Measurements from ENCODE around the gene AP1M1. TPM values are rescaled to one million over a fixed set of nuclear protein-coding genes. Genes with fewer than 3 reads are reported as not detected.

AP1M1 gene
- polyA plus RNA-seq, 2 donors = 16.7 to 29.9 TPM

- Histone ChIP-seq H3K36me3 (ENCODE audit: control insufficient read depth in 2 of 2, insufficient read depth in 2 of 2, low read length in 1 of 2) (peaks cover 6 to 11% of the 10 kb centered on the region in 2 donors), H3K9me3 (ENCODE audit: control insufficient read depth in 2 of 2, insufficient read depth in 1 of 2, low read depth in 1 of 2, low read length in 1 of 2) (no peaks in the 10 kb centered on the region), H3K4me1 (ENCODE audit: control insufficient read depth in 2 of 2, insufficient read depth in 2 of 2, low read length in 1 of 2) (peaks cover 0 to 16% of the 10 kb centered on the region in 2 donors), H3K4me3 (ENCODE audit: low read depth in 1 of 2, low read length in 2 of 2) (peak overlapping the region; percentile 82 to 92), H3K27ac (ENCODE audit: low read depth in 2 of 2, low read length in 1 of 2) (peak overlapping the region; percentile 69 to 82), H3K27me3 (ENCODE audit: control insufficient read depth in 1 of 2, insufficient read depth in 2 of 2, low read length in 2 of 2) (no peaks in the 10 kb centered on the region)
- WGBS, 2 donors = 22 to 27% methylated on average over 2 of the region's 2 CpGs
Observed at GRCh38 chr19:16197188-16197621, 506 bp upstream of the AP1M1 start.

- Histone ChIP-seq H3K9me3 (ENCODE audit: control insufficient read depth in 2 of 2, insufficient read depth in 1 of 2, low read depth in 1 of 2, low read length in 1 of 2) (no peaks in the 10 kb centered on the region), H3K27me3 (ENCODE audit: control insufficient read depth in 1 of 2, insufficient read depth in 2 of 2, low read length in 2 of 2) (no peaks in the 10 kb centered on the region), H3K4me3 (ENCODE audit: low read depth in 1 of 2, low read length in 2 of 2) (peak overlapping the region; percentile 82 to 92), H3K4me1 (ENCODE audit: control insufficient read depth in 2 of 2, insufficient read depth in 2 of 2, low read length in 1 of 2) (peaks cover 0 to 16% of the 10 kb centered on the region in 2 donors), H3K36me3 (ENCODE audit: control insufficient read depth in 2 of 2, insufficient read depth in 2 of 2, low read length in 1 of 2) (peaks cover 6 to 20% of the 10 kb centered on the region in 2 donors), H3K27ac (ENCODE audit: low read depth in 2 of 2, low read length in 1 of 2) (peak overlapping the region; percentile 69 to 76)
- 1 to 2% methylated on average over 18 of the region's 18 CpGs for WGBS, 2 donors
Observed at GRCh38 chr19:16198370-16198651, 600 bp downstream of the AP1M1 start.

GRCh38 chr19:16199275-16199932 is 1.7 kb downstream of the AP1M1 start:
- peak overlapping the region in 1 of 2 donors; percentile 15 for H3K27ac ChIP-seq (ENCODE audit: low read depth in 2 of 2, low read length in 1 of 2)
- H3K4me3 ChIP-seq (ENCODE audit: low read depth in 1 of 2, low read length in 2 of 2) = no peak overlapping the region
- H3K36me3 ChIP-seq (ENCODE audit: control insufficient read depth in 2 of 2, insufficient read depth in 2 of 2, low read length in 1 of 2) = peaks cover 6 to 28% of the 10 kb centered on the region in 2 donors
- no peaks in the 10 kb centered on the region for H3K9me3 ChIP-seq (ENCODE audit: control insufficient read depth in 2 of 2, insufficient read depth in 1 of 2, low read depth in 1 of 2, low read length in 1 of 2)
- 77 to 85% methylated on average over 9 of the region's 9 CpGs for WGBS, 2 donors
- H3K27me3 ChIP-seq (ENCODE audit: control insufficient read depth in 1 of 2, insufficient read depth in 2 of 2, low read length in 2 of 2) = no peaks in the 10 kb centered on the region
- H3K4me1 ChIP-seq (ENCODE audit: control insufficient read depth in 2 of 2, insufficient read depth in 2 of 2, low read length in 1 of 2) = peaks cover 0 to 16% of the 10 kb centered on the region in 2 donors

GRCh38 chr19:16200038-16201010 is 2.6 kb downstream of the AP1M1 start:
- peak overlapping the region in 1 of 2 donors; percentile 15 for H3K27ac ChIP-seq (ENCODE audit: low read depth in 2 of 2, low read length in 1 of 2)
- no peaks in the 10 kb centered on the region for H3K9me3 ChIP-seq (ENCODE audit: control insufficient read depth in 2 of 2, insufficient read depth in 1 of 2, low read depth in 1 of 2, low read length in 1 of 2)
- peaks cover 6 to 31% of the 10 kb centered on the region in 2 donors for H3K36me3 ChIP-seq (ENCODE audit: control insufficient read depth in 2 of 2, insufficient read depth in 2 of 2, low read length in 1 of 2)
- WGBS, 2 donors = 77 to 83% methylated on average over 20 of the region's 20 CpGs
- H3K4me3 ChIP-seq (ENCODE audit: low read depth in 1 of 2, low read length in 2 of 2) = no peak overlapping the region
- H3K4me1 ChIP-seq (ENCODE audit: control insufficient read depth in 2 of 2, insufficient read depth in 2 of 2, low read length in 1 of 2) = peaks cover 0 to 16% of the 10 kb centered on the region in 2 donors
- H3K27me3 ChIP-seq (ENCODE audit: control insufficient read depth in 1 of 2, insufficient read depth in 2 of 2, low read length in 2 of 2) = no peaks in the 10 kb centered on the region

- H3K27ac ChIP-seq (ENCODE audit: low read depth in 2 of 2, low read length in 1 of 2) = no peak overlapping the region
- H3K4me1 ChIP-seq (ENCODE audit: control insufficient read depth in 2 of 2, insufficient read depth in 2 of 2, low read length in 1 of 2) = peaks cover 0 to 16% of the 10 kb centered on the region in 2 donors
- no peaks in the 10 kb centered on the region for H3K9me3 ChIP-seq (ENCODE audit: control insufficient read depth in 2 of 2, insufficient read depth in 1 of 2, low read depth in 1 of 2, low read length in 1 of 2)
- H3K4me3 ChIP-seq (ENCODE audit: low read depth in 1 of 2, low read length in 2 of 2) = no peak overlapping the region
- peaks cover 6 to 38% of the 10 kb centered on the region in 2 donors for H3K36me3 ChIP-seq (ENCODE audit: control insufficient read depth in 2 of 2, insufficient read depth in 2 of 2, low read length in 1 of 2)
- no peaks in the 10 kb centered on the region for H3K27me3 ChIP-seq (ENCODE audit: control insufficient read depth in 1 of 2, insufficient read depth in 2 of 2, low read length in 2 of 2)
- 84 to 87% methylated on average over 4 of the region's 4 CpGs for WGBS, 2 donors
Observed at GRCh38 chr19:16201011-16201391, 3.3 kb downstream of the AP1M1 start.

- Histone ChIP-seq H3K36me3 (ENCODE audit: control insufficient read depth in 2 of 2, insufficient read depth in 2 of 2, low read length in 1 of 2) (peaks cover 11 to 51% of the 10 kb centered on the region in 2 donors), H3K4me1 (ENCODE audit: control insufficient read depth in 2 of 2, insufficient read depth in 2 of 2, low read length in 1 of 2) (peaks cover 0 to 16% of the 10 kb centered on the region in 2 donors), H3K4me3 (ENCODE audit: low read depth in 1 of 2, low read length in 2 of 2) (no peak overlapping the region), H3K27me3 (ENCODE audit: control insufficient read depth in 1 of 2, insufficient read depth in 2 of 2, low read length in 2 of 2) (no peaks in the 10 kb centered on the region), H3K27ac (ENCODE audit: low read depth in 2 of 2, low read length in 1 of 2) (no peak overlapping the region), H3K9me3 (ENCODE audit: control insufficient read depth in 2 of 2, insufficient read depth in 1 of 2, low read depth in 1 of 2, low read length in 1 of 2) (no peaks in the 10 kb centered on the region)
- 76 to 83% methylated on average over 22 of the region's 22 CpGs for whole genome bisulfite sequencing, 2 donors
Observed at GRCh38 chr19:16202320-16203255, 4.9 kb downstream of the AP1M1 start.

- H3K9me3 ChIP-seq (ENCODE audit: control insufficient read depth in 2 of 2, insufficient read depth in 1 of 2, low read depth in 1 of 2, low read length in 1 of 2) = no peaks in the 10 kb centered on the region
- no peak overlapping the region for H3K4me3 ChIP-seq (ENCODE audit: low read depth in 1 of 2, low read length in 2 of 2)
- 91 to 94% methylated on average over 17 to 19 of the region's 19 CpGs for whole genome bisulfite sequencing, 2 donors
- no peak overlapping the region for H3K27ac ChIP-seq (ENCODE audit: low read depth in 2 of 2, low read length in 1 of 2)
- no peaks in the 10 kb centered on the region for H3K27me3 ChIP-seq (ENCODE audit: control insufficient read depth in 1 of 2, insufficient read depth in 2 of 2, low read length in 2 of 2)
- peaks cover 12 to 57% of the 10 kb centered on the region in 2 donors for H3K36me3 ChIP-seq (ENCODE audit: control insufficient read depth in 2 of 2, insufficient read depth in 2 of 2, low read length in 1 of 2)
- H3K4me1 ChIP-seq (ENCODE audit: control insufficient read depth in 2 of 2, insufficient read depth in 2 of 2, low read length in 1 of 2) = peaks cover 0 to 14% of the 10 kb centered on the region in 2 donors
Observed at GRCh38 chr19:16203256-16204004, 5.7 kb downstream of the AP1M1 start.

GRCh38 chr19:16204005-16204294 is 6.2 kb downstream of the AP1M1 start:
- no peak overlapping the region for H3K4me3 ChIP-seq (ENCODE audit: low read depth in 1 of 2, low read length in 2 of 2)
- peaks cover 17 to 62% of the 10 kb centered on the region in 2 donors for H3K36me3 ChIP-seq (ENCODE audit: control insufficient read depth in 2 of 2, insufficient read depth in 2 of 2, low read length in 1 of 2)
- no peaks in the 10 kb centered on the region for H3K9me3 ChIP-seq (ENCODE audit: control insufficient read depth in 2 of 2, insufficient read depth in 1 of 2, low read depth in 1 of 2, low read length in 1 of 2)
- WGBS, 2 donors = 84% methylated on average over 5 of the region's 5 CpGs
- H3K4me1 ChIP-seq (ENCODE audit: control insufficient read depth in 2 of 2, insufficient read depth in 2 of 2, low read length in 1 of 2) = peaks cover 0 to 12% of the 10 kb centered on the region in 2 donors
- H3K27me3 ChIP-seq (ENCODE audit: control insufficient read depth in 1 of 2, insufficient read depth in 2 of 2, low read length in 2 of 2) = no peaks in the 10 kb centered on the region
- no peak overlapping the region for H3K27ac ChIP-seq (ENCODE audit: low read depth in 2 of 2, low read length in 1 of 2)
